ENCODE data around the gene TMEM106C.

DNA sequence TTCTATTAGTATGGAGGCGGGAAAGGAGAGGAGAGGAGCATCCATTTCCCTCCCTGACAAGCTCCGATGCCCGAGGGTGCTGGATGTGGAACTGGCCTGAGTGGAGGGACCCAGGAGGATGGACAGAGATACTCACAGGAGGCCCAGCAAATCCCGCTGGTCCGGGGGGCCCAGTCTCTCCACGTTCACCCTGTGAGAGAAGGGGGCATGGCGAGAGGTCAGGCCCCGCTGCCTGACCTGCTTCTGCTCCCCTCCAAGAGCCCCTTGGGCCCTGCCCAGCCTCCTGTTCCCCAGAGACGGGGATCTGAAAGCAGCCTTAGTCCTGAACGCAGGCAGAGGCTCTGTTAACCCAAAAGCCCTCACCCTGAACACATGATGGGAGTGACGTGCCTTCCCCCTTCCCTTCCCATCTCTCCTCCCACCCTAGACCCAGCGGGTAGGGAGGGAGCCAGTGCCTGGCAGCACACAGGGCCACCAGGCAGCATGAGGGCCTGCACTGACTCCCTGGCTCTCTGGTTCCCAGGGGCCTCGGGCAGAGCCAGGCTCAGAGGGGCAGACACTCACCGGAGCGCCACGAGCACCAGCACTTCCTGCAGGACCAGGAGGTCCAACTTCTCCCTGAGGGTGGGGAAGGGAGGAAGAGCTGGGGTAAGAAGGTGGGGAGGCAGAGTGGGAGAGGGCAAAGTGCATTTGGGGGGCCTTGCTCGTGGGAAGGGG is 17.5 kb downstream of the TMEM106C start:
- TF ChIP-seq, protein P1, sequence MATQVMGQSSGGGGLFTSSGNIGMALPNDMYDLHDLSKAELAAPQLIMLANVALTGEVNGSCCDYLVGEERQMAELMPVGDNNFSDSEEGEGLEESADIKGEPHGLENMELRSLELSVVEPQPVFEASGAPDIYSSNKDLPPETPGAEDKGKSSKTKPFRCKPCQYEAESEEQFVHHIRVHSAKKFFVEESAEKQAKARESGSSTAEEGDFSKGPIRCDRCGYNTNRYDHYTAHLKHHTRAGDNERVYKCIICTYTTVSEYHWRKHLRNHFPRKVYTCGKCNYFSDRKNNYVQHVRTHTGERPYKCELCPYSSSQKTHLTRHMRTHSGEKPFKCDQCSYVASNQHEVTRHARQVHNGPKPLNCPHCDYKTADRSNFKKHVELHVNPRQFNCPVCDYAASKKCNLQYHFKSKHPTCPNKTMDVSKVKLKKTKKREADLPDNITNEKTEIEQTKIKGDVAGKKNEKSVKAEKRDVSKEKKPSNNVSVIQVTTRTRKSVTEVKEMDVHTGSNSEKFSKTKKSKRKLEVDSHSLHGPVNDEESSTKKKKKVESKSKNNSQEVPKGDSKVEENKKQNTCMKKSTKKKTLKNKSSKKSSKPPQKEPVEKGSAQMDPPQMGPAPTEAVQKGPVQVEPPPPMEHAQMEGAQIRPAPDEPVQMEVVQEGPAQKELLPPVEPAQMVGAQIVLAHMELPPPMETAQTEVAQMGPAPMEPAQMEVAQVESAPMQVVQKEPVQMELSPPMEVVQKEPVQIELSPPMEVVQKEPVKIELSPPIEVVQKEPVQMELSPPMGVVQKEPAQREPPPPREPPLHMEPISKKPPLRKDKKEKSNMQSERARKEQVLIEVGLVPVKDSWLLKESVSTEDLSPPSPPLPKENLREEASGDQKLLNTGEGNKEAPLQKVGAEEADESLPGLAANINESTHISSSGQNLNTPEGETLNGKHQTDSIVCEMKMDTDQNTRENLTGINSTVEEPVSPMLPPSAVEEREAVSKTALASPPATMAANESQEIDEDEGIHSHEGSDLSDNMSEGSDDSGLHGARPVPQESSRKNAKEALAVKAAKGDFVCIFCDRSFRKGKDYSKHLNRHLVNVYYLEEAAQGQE (IDR thresholded peaks at IDR 0.05; ENCODE audit: borderline replicate concordance), result no peak
- TF ChIP-seq, protein P2, sequence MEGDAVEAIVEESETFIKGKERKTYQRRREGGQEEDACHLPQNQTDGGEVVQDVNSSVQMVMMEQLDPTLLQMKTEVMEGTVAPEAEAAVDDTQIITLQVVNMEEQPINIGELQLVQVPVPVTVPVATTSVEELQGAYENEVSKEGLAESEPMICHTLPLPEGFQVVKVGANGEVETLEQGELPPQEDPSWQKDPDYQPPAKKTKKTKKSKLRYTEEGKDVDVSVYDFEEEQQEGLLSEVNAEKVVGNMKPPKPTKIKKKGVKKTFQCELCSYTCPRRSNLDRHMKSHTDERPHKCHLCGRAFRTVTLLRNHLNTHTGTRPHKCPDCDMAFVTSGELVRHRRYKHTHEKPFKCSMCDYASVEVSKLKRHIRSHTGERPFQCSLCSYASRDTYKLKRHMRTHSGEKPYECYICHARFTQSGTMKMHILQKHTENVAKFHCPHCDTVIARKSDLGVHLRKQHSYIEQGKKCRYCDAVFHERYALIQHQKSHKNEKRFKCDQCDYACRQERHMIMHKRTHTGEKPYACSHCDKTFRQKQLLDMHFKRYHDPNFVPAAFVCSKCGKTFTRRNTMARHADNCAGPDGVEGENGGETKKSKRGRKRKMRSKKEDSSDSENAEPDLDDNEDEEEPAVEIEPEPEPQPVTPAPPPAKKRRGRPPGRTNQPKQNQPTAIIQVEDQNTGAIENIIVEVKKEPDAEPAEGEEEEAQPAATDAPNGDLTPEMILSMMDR (IDR thresholded peaks at IDR 0.05; ENCODE audit: poor library complexity, severe bottlenecking), result no peak
